ENCODE results near the gene SORCS2. TPM values are rescaled to one million over a fixed set of nuclear protein-coding genes. Genes with fewer than 3 reads are reported as not detected.

The SORCS2 gene
- total RNA-seq, 4 donors from 2014 or later = 0.19 to 0.85 (median 0.66) TPM

- TF ChIP-seq CTCF (IDR thresholded peaks at IDR 0.05; ENCODE audit: low read depth) = no peak
Observed at GRCh38 chr4:7574287-7575014, 382.1 kb downstream of the SORCS2 start.

- no peak for TF ChIP-seq CTCF (IDR thresholded peaks at IDR 0.05; ENCODE audit: low read depth)
Observed at GRCh38 chr4:7575426-7575825, 383.1 kb downstream of the SORCS2 start.

- no peak for TF ChIP-seq CTCF (IDR thresholded peaks at IDR 0.05; ENCODE audit: low read depth)
Observed at GRCh38 chr4:7581477-7581876, 389.1 kb downstream of the SORCS2 start.

GRCh38 chr4:7582313-7583097 is 390.2 kb downstream of the SORCS2 start:
- no peak for TF ChIP-seq CTCF (IDR thresholded peaks at IDR 0.05; ENCODE audit: low read depth)

GRCh38 chr4:7584098-7584497 is 391.8 kb downstream of the SORCS2 start:
- no peak for TF ChIP-seq CTCF (IDR thresholded peaks at IDR 0.05; ENCODE audit: low read depth)

GRCh38 chr4:7584606-7585159 is 392.3 kb downstream of the SORCS2 start:
- no peak for TF ChIP-seq CTCF (IDR thresholded peaks at IDR 0.05; ENCODE audit: low read depth)

GRCh38 chr4:7585768-7586167 is 393.4 kb downstream of the SORCS2 start:
- no peak for TF ChIP-seq CTCF (IDR thresholded peaks at IDR 0.05; ENCODE audit: low read depth)
